Measurements from ENCODE around the gene TBC1D2B. TPM values are rescaled to one million over a fixed set of nuclear protein-coding genes. Genes with fewer than 3 reads are reported as not detected.

The TBC1D2B gene
- total and polyA plus RNA-seq, 4 donors: 8.4 to 119 (median 22.0) TPM

GRCh38 chr15:78071383-78071782, 6.1 kb downstream of the TBC1D2B start:
- H3K36me3 ChIP-seq (ENCODE audit: control insufficient read depth in 4 of 4, insufficient read depth in 3 of 4, low read depth in 1 of 4, low read length in 3 of 4): no peaks in the 10 kb centered on the region
- no peak overlapping the region for H3K4me3 ChIP-seq (ENCODE audit: low read depth in 1 of 3, low read length in 3 of 3)
- H3K27me3 ChIP-seq (ENCODE audit: control insufficient read depth in 4 of 4, insufficient read depth in 4 of 4, low read length in 3 of 4): no peaks in the 10 kb centered on the region
- no peak overlapping the region for H3K9ac ChIP-seq (ENCODE audit: low read depth in 1 of 2, low read length in 2 of 2)
- peak overlapping the region; percentile 81 to 92 for H3K27ac ChIP-seq (ENCODE audit: low read depth in 1 of 2, low read length in 2 of 2)
- WGBS: 64% methylated on average over 2 of the region's 2 CpGs
- TF ChIP-seq GABPA (IDR thresholded peaks at IDR 0.05 in 1 of 2, conservative IDR thresholded peaks at IDR 0.05 in 1 of 2) (no peak), RAD21 (IDR thresholded peaks at IDR 0.05) (no peak), HNF4A (conservative IDR thresholded peaks at IDR 0.05) (no peak), RXRA (IDR thresholded peaks at IDR 0.05) (no peak), SP1 (IDR thresholded peaks at IDR 0.05) (no peak), YY1 (IDR thresholded peaks at IDR 0.05) (no peak), FOXA1 (IDR thresholded peaks at IDR 0.05) (no peak), FOXA2 (IDR thresholded peaks at IDR 0.05) (no peak), HNF4G (IDR thresholded peaks at IDR 0.05) (no peak), EGR1 (IDR thresholded peaks at IDR 0.05; ENCODE audit: low read depth in 2 of 2) (no peak), ATF3 (IDR thresholded peaks at IDR 0.05) (no peak), TAF1 (conservative IDR thresholded peaks at IDR 0.05) (no peak), JUND (IDR thresholded peaks at IDR 0.05) (no peak)
- TF ChIP-seq, protein P1, sequence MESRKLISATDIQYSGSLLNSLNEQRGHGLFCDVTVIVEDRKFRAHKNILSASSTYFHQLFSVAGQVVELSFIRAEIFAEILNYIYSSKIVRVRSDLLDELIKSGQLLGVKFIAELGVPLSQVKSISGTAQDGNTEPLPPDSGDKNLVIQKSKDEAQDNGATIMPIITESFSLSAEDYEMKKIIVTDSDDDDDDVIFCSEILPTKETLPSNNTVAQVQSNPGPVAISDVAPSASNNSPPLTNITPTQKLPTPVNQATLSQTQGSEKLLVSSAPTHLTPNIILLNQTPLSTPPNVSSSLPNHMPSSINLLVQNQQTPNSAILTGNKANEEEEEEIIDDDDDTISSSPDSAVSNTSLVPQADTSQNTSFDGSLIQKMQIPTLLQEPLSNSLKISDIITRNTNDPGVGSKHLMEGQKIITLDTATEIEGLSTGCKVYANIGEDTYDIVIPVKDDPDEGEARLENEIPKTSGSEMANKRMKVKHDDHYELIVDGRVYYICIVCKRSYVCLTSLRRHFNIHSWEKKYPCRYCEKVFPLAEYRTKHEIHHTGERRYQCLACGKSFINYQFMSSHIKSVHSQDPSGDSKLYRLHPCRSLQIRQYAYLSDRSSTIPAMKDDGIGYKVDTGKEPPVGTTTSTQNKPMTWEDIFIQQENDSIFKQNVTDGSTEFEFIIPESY (IDR thresholded peaks at IDR 0.05): no peak
- TF ChIP-seq, protein P2, sequence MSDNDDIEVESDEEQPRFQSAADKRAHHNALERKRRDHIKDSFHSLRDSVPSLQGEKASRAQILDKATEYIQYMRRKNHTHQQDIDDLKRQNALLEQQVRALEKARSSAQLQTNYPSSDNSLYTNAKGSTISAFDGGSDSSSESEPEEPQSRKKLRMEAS (IDR thresholded peaks at IDR 0.05): no peak
- TF ChIP-seq, protein P3, sequence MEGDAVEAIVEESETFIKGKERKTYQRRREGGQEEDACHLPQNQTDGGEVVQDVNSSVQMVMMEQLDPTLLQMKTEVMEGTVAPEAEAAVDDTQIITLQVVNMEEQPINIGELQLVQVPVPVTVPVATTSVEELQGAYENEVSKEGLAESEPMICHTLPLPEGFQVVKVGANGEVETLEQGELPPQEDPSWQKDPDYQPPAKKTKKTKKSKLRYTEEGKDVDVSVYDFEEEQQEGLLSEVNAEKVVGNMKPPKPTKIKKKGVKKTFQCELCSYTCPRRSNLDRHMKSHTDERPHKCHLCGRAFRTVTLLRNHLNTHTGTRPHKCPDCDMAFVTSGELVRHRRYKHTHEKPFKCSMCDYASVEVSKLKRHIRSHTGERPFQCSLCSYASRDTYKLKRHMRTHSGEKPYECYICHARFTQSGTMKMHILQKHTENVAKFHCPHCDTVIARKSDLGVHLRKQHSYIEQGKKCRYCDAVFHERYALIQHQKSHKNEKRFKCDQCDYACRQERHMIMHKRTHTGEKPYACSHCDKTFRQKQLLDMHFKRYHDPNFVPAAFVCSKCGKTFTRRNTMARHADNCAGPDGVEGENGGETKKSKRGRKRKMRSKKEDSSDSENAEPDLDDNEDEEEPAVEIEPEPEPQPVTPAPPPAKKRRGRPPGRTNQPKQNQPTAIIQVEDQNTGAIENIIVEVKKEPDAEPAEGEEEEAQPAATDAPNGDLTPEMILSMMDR (IDR thresholded peaks at IDR 0.05; ENCODE audit: low read depth, low read length, missing input control): no peak
- TF ChIP-seq, protein P4, sequence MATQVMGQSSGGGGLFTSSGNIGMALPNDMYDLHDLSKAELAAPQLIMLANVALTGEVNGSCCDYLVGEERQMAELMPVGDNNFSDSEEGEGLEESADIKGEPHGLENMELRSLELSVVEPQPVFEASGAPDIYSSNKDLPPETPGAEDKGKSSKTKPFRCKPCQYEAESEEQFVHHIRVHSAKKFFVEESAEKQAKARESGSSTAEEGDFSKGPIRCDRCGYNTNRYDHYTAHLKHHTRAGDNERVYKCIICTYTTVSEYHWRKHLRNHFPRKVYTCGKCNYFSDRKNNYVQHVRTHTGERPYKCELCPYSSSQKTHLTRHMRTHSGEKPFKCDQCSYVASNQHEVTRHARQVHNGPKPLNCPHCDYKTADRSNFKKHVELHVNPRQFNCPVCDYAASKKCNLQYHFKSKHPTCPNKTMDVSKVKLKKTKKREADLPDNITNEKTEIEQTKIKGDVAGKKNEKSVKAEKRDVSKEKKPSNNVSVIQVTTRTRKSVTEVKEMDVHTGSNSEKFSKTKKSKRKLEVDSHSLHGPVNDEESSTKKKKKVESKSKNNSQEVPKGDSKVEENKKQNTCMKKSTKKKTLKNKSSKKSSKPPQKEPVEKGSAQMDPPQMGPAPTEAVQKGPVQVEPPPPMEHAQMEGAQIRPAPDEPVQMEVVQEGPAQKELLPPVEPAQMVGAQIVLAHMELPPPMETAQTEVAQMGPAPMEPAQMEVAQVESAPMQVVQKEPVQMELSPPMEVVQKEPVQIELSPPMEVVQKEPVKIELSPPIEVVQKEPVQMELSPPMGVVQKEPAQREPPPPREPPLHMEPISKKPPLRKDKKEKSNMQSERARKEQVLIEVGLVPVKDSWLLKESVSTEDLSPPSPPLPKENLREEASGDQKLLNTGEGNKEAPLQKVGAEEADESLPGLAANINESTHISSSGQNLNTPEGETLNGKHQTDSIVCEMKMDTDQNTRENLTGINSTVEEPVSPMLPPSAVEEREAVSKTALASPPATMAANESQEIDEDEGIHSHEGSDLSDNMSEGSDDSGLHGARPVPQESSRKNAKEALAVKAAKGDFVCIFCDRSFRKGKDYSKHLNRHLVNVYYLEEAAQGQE (IDR thresholded peaks at IDR 0.05): no peak
- H3K9me3 ChIP-seq (ENCODE audit: control insufficient read depth in 4 of 4, low read length in 3 of 4): no peaks in the 10 kb centered on the region
- no peak for DNase-seq (ENCODE audit: low spot score)
- peaks cover 17 to 65% (median 45%) of the 10 kb centered on the region in 4 donors for H3K4me1 ChIP-seq (ENCODE audit: control insufficient read depth in 4 of 4, insufficient read depth in 4 of 4, low read length in 3 of 4)

All from liver (tissue), 9 donors.